K562 (cell line): Measurements from ENCODE around the gene SPRYD7. TPM values are rescaled to one million over a fixed set of nuclear protein-coding genes. Genes with fewer than 3 reads are reported as not detected.
A peak's percentile ranks its signal among the peaks of the same experiment; 100 is the strongest.

Experiments used
- BRD4 ChIP-seq: fragments of 200-600 bp; sonication (generic); IDR thresholded peaks from 2 replicates; pipeline ENCODE4 v1.6.1; 2017; ENCODE audit warnings: inconsistent platforms
- CREB1 ChIP-seq, 2 experiments: sonication (generic) in 1 of 2; formaldehyde crosslinking in 1 of 2; IDR thresholded peaks; 2 replicates each; pipeline versions ENCODE4 v1.6.1 to v1.8.0; 2012 to 2022; ENCODE audit warnings: inconsistent platforms in 1 of 2, mild to moderate bottlenecking in 1 of 2, missing genetic modification reagents in 1 of 2, moderate library complexity in 1 of 2
- CTBP1 ChIP-seq: fragments of 450-650 bp; IDR thresholded peaks from 2 replicates; pipeline ENCODE4 v1.6.1; 2016; ENCODE audit warnings: borderline replicate concordance
- PML ChIP-seq: IDR thresholded peaks from 2 replicates; pipeline ENCODE4 v1.6.1; 2012; ENCODE audit warnings: low read length, inconsistent platforms
- POLR2G ChIP-seq: fragments of 200-400 bp; formaldehyde crosslinking; IDR thresholded peaks from 2 replicates; pipeline ENCODE4 v1.6.1; 2017; ENCODE audit warnings: low read depth, mild to moderate bottlenecking, antibody characterized with exemption, low read length, moderate library complexity
- SMAD4 ChIP-seq: fragments of 250-450 bp; sonication (Bioruptor Pico); conservative IDR thresholded peaks from 2 replicates; pipeline ENCODE4 v1.8.0; 2021; ENCODE audit warnings: inconsistent platforms, mild to moderate bottlenecking, moderate library complexity
- SMC3 ChIP-seq: conservative IDR thresholded peaks from 2 replicates; pipeline ENCODE4 v1.6.1; 2011; ENCODE audit warnings: low read depth, low read length, improper control_type of control experiment; ENCODE audit not compliant: insufficient read depth
- TAF1 ChIP-seq: IDR thresholded peaks from 2 replicates; pipeline ENCODE4 v1.6.1; 2011; ENCODE audit warnings: mild to moderate bottlenecking, low read length, moderate library complexity; ENCODE audit not compliant: insufficient read depth, control insufficient read depth, severe bottlenecking; ENCODE audit errors: extremely low read depth
- ZNF707 ChIP-seq: fragments of 250-450 bp; sonication (Bioruptor Pico); conservative IDR thresholded peaks from 2 replicates; pipeline ENCODE4 v1.8.0; 2022; ENCODE audit warnings: inconsistent platforms, mild to moderate bottlenecking, moderate library complexity
- polyA plus RNA-seq, 8 experiments: library from polyadenylated mRNA; depleted of rRNA in 4 of 8; stranded (reverse) in 5 of 8; unstranded in 3 of 8; fragments of >200 nt; fragmentation: Nextera tagmentation in 2 of 8; fragmentation: Illumina TruSeq in 1 of 8; extraction: Ambion mirVana in 2 of 8; extraction: Trizol in 1 of 8; gene quantifications; 2 replicates each; pipeline versions ENCODE4 v1.2.1 to v1.2.3, GENCODE V29; 2011 to 2014; ENCODE audit warnings: inconsistent platforms in 1 of 8, missing spikeins in 1 of 8
- total RNA-seq, 7 experiments: library from RNA; depleted of rRNA in 6 of 7; stranded (reverse); fragments of >200 nt in 6 of 7; fragmentation: Illumina TruSeq in 2 of 7; extraction: Trizol in 2 of 7; gene quantifications; 2 replicates each; pipeline versions ENCODE4 v1.2.1 to v1.2.3, GENCODE V29; 2011 to 2021; ENCODE audit warnings: low replicate concordance in 1 of 7
- TF ChIP-seq, protein P1 (sequence below): fragments of 450-650 bp; IDR thresholded peaks from 2 replicates; pipeline ENCODE4 v1.6.1; 2018; ENCODE audit not compliant: partially characterized antibody
- TF ChIP-seq, protein P2 (sequence below), 3 experiments: IDR thresholded peaks in 2 of 3; conservative IDR thresholded peaks in 1 of 3; 2 replicates each; pipeline ENCODE4 v1.5.1; 2011 to 2012; ENCODE audit warnings: low read length in 3 of 3, mild to moderate bottlenecking in 3 of 3, control low read depth in 2 of 3, improper control_type of control experiment in 1 of 3, inconsistent platforms in 1 of 3, low read depth in 1 of 3, mixed read lengths in 1 of 3, moderate library complexity in 1 of 3; ENCODE audit not compliant: insufficient read depth in 2 of 3
- TF ChIP-seq, protein P3 (sequence below): sonication (generic); formaldehyde crosslinking; IDR thresholded peaks from 2 replicates; pipeline ENCODE4 v1.8.0; 2022; ENCODE audit warnings: mild to moderate bottlenecking, missing genetic modification reagents

The SPRYD7 gene
- total and polyA plus RNA-seq, 9 of the 15 experiments (the other 6 are each of a cell fraction or from before 2014, with no cell fraction given) = 4.3 to 11.0 (median 7.9) TPM

DNA sequence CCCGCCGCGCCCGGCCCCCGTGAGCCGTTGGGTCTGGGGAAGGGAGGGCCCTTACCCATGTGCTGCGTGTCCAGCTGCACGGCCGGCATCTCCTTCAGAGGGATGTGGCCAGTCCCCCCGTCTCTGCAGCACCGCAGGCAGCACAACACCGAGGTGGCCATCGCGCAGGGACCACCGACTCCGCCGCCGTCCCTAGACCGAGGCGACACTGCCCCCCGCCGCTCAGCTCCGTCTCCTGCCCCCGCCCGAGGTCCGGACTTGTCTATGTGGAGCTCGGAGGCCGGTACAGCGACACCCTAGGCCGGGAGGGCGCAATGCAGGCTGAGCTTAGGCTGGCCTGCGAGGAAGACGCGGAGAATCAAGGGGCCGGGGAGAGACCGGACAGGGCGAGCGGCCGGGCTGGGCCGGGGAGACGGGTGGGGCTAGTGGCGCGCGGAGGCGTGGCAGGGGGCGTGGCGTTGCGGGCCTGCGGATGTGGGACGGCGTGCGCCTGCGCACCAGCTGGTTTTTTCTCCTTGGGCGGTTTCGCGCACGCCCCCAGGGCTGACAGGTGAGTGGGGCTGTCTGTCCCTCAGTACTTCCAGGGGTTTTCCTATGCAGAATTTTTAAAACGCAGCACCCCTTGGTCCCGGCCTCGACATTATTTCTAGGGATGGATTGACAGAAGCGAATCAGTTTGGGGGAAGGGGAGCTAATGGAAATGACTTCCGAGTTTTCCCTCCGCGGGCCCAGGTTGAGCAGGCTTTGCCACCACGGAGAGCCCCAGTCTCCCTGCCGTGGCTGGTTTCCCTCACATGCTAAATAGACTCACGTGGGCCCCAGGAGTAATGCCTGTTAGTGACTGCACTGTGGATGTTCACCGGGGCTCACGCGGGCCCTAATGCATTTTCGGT is at the start of gene SPRYD7 (continued):
- TF ChIP-seq, protein P1, sequence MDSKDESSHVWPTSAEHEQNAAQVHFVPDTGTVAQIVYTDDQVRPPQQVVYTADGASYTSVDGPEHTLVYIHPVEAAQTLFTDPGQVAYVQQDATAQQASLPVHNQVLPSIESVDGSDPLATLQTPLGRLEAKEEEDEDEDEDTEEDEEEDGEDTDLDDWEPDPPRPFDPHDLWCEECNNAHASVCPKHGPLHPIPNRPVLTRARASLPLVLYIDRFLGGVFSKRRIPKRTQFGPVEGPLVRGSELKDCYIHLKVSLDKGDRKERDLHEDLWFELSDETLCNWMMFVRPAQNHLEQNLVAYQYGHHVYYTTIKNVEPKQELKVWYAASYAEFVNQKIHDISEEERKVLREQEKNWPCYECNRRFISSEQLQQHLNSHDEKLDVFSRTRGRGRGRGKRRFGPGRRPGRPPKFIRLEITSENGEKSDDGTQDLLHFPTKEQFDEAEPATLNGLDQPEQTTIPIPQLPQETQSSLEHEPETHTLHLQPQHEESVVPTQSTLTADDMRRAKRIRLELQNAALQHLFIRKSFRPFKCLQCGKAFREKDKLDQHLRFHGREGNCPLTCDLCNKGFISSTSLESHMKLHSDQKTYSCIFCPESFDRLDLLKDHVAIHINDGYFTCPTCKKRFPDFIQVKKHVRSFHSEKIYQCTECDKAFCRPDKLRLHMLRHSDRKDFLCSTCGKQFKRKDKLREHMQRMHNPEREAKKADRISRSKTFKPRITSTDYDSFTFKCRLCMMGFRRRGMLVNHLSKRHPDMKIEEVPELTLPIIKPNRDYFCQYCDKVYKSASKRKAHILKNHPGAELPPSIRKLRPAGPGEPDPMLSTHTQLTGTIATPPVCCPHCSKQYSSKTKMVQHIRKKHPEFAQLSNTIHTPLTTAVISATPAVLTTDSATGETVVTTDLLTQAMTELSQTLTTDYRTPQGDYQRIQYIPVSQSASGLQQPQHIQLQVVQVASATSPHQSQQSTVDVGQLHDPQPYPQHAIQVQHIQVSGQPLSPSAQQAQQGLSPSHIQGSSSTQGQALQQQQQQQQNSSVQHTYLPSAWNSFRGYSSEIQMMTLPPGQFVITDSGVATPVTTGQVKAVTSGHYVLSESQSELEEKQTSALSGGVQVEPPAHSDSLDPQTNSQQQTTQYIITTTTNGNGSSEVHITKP = peak; percentile 36
- TF ChIP-seq ZNF707 (CRISPR knock-in tag) = no peak
- 0 out of 2 replicates have a peak, but pooled peaks have one; percentile 25 for TF ChIP-seq SMC3
- TF ChIP-seq TAF1 = peak; percentile 76
- TF ChIP-seq POLR2G = peak; percentile 87
- TF ChIP-seq CREB1 (IDR thresholded peaks at IDR 0.05) = no peak; the same call in 1 of the 2 replicates
- TF ChIP-seq CREB1 (CRISPR knock-in tag; IDR thresholded peaks at IDR 0.05) = peak; percentile 64; the same call in 1 of the 2 replicates
- TF ChIP-seq, protein P2, sequence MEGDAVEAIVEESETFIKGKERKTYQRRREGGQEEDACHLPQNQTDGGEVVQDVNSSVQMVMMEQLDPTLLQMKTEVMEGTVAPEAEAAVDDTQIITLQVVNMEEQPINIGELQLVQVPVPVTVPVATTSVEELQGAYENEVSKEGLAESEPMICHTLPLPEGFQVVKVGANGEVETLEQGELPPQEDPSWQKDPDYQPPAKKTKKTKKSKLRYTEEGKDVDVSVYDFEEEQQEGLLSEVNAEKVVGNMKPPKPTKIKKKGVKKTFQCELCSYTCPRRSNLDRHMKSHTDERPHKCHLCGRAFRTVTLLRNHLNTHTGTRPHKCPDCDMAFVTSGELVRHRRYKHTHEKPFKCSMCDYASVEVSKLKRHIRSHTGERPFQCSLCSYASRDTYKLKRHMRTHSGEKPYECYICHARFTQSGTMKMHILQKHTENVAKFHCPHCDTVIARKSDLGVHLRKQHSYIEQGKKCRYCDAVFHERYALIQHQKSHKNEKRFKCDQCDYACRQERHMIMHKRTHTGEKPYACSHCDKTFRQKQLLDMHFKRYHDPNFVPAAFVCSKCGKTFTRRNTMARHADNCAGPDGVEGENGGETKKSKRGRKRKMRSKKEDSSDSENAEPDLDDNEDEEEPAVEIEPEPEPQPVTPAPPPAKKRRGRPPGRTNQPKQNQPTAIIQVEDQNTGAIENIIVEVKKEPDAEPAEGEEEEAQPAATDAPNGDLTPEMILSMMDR (IDR thresholded peaks at IDR 0.05 in 2 of 3, conservative IDR thresholded peaks at IDR 0.05 in 1 of 3; ENCODE audit: insufficient read depth in 2 of 3, low read depth in 1 of 3, low read length in 3 of 3) = peak; percentile 79 to 98 (median 90)
- TF ChIP-seq BRD4 = no peak
- TF ChIP-seq SMAD4 = peak; percentile 60; the same call in 1 of the 2 replicates
- peak; percentile 54; the same call in 1 of the 2 replicates for TF ChIP-seq CTBP1
- TF ChIP-seq PML = 0 out of 2 replicates have a peak, but pooled peaks have one; percentile 33
- TF ChIP-seq, protein P3, sequence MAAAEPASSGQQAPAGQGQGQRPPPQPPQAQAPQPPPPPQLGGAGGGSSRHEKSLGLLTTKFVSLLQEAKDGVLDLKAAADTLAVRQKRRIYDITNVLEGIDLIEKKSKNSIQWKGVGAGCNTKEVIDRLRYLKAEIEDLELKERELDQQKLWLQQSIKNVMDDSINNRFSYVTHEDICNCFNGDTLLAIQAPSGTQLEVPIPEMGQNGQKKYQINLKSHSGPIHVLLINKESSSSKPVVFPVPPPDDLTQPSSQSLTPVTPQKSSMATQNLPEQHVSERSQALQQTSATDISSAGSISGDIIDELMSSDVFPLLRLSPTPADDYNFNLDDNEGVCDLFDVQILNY (CRISPR knock-in tag) = 0 out of 2 replicates have a peak, but pooled peaks have one; percentile 33
